HEK293 (cell line): ENCODE data around the gene NCKAP5.

Source experiments
- CTCF ChIA-PET: fragments of 350-600 bp; formaldehyde crosslinking; extraction: SDS; loops from one replicate; lab custom pipeline; 2021; ENCODE audit warnings: antibody characterized with exemption; lab: Yijun Ruan, JAX
- POLR2A ChIA-PET: fragments of 300-600 bp; formaldehyde crosslinking; extraction: SDS; loops from one replicate; lab custom pipeline; 2020; ENCODE audit warnings: antibody characterized with exemption, inconsistent platforms; lab: Yijun Ruan, JAX
- H3K27ac ChIP-seq: fragments of 200-500 bp; sonication (Bioruptor generic); 2 replicates; pipeline ENCODE4 v1.5.1; 2014; ENCODE audit warnings: low read depth, low read length, control low read depth, inconsistent platforms; ENCODE audit errors: extremely low read depth
- H3K36me3 ChIP-seq, 2 experiments: fragments of 200-500 bp in 1 of 2; sonication (Bioruptor generic) in 1 of 2; 1 replicate in 1 of 2; 2 replicates in 1 of 2; pipeline ENCODE4 v1.5.1; 2014 to 2017; ENCODE audit warnings: inconsistent platforms in 2 of 2, low read length in 2 of 2; ENCODE audit not compliant: control insufficient read depth in 2 of 2, insufficient read depth in 1 of 2
- H3K4me1 ChIP-seq: fragments of 200-500 bp; sonication (Bioruptor generic); 2 replicates; pipeline ENCODE4 v1.5.1; 2014; ENCODE audit warnings: mild to moderate bottlenecking, low read length, inconsistent platforms; ENCODE audit not compliant: control insufficient read depth, insufficient read depth
- H3K4me3 ChIP-seq: 2 replicates; pipeline ENCODE4 v1.5.1; 2011; ENCODE audit warnings: low read depth, mild to moderate bottlenecking, control low read depth, low read length, moderate library complexity
- H3K9me3 ChIP-seq: fragments of 200-500 bp; sonication (Bioruptor generic); 2 replicates; pipeline ENCODE4 v1.5.1; 2014; ENCODE audit warnings: low read depth, low read length, inconsistent platforms; ENCODE audit not compliant: control insufficient read depth, insufficient read depth
- FEZF1 ChIP-seq: fragments of 450-650 bp; formaldehyde crosslinking; IDR thresholded peaks from 2 replicates; pipeline ENCODE4 v1.5.1; 2016; ENCODE audit warnings: missing biosample characterization, missing genetic modification characterization
- HOXC10 ChIP-seq: sonication (generic); formaldehyde crosslinking; IDR thresholded peaks from 2 replicates; pipeline ENCODE4 v1.8.1; 2023; ENCODE audit warnings: mild to moderate bottlenecking, missing genetic modification reagents
- HOXD13 ChIP-seq: sonication (generic); formaldehyde crosslinking; IDR thresholded peaks from 2 replicates; pipeline ENCODE4 v1.8.0; 2022; ENCODE audit warnings: missing genetic modification reagents, borderline replicate concordance
- PRDM10 ChIP-seq: fragments of 450-650 bp; formaldehyde crosslinking; IDR thresholded peaks from 2 replicates; pipeline ENCODE4 v1.5.1; 2016; ENCODE audit warnings: missing biosample characterization, missing genetic modification characterization
- SALL2 ChIP-seq: fragments of 450-650 bp; formaldehyde crosslinking; IDR thresholded peaks from 2 replicates; pipeline ENCODE4 v1.5.0; 2017; ENCODE audit warnings: missing biosample characterization, mild to moderate bottlenecking, missing genetic modification characterization, borderline replicate concordance
- SCRT2 ChIP-seq: fragments of 450-650 bp; formaldehyde crosslinking; IDR thresholded peaks from 2 replicates; pipeline ENCODE4 v1.5.1; 2016; ENCODE audit warnings: missing biosample characterization, missing genetic modification characterization
- SP7 ChIP-seq: fragments of 450-650 bp; formaldehyde crosslinking; IDR thresholded peaks from 2 replicates; pipeline ENCODE4 v1.5.1; 2016; ENCODE audit warnings: missing biosample characterization, missing genetic modification characterization
- ZBTB21 ChIP-seq: fragments of 450-650 bp; formaldehyde crosslinking; IDR thresholded peaks from 2 replicates; pipeline ENCODE4 v1.5.1; 2017; ENCODE audit warnings: missing biosample characterization, missing genetic modification characterization
- ZFP37 ChIP-seq: fragments of 450-650 bp; formaldehyde crosslinking; IDR thresholded peaks from 2 replicates; pipeline ENCODE4 v1.5.1; 2016; ENCODE audit warnings: missing biosample characterization, missing genetic modification characterization
- ZFP41 ChIP-seq: fragments of 450-650 bp; formaldehyde crosslinking; IDR thresholded peaks from 2 replicates; pipeline ENCODE4 v1.5.1; 2016; ENCODE audit warnings: missing biosample characterization, missing genetic modification characterization, borderline replicate concordance
- ZNF133 ChIP-seq: fragments of 450-650 bp; formaldehyde crosslinking; IDR thresholded peaks from 2 replicates; pipeline ENCODE4 v1.5.1; 2016; ENCODE audit warnings: missing biosample characterization, missing genetic modification characterization
- ZNF157 ChIP-seq: fragments of 450-650 bp; formaldehyde crosslinking; IDR thresholded peaks from 2 replicates; pipeline ENCODE4 v1.5.1; 2016; ENCODE audit warnings: missing biosample characterization, missing genetic modification characterization
- ZNF16 ChIP-seq: fragments of 450-650 bp; formaldehyde crosslinking; IDR thresholded peaks from 2 replicates; pipeline ENCODE4 v1.5.1; 2016; ENCODE audit warnings: low read depth, missing biosample characterization, missing genetic modification characterization
- ZNF184 ChIP-seq: fragments of 450-650 bp; IDR thresholded peaks from 2 replicates; pipeline ENCODE4 v1.5.1; 2018; ENCODE audit warnings: missing biosample characterization, mild to moderate bottlenecking, missing genetic modification characterization
- ZNF26 ChIP-seq: fragments of 450-650 bp; formaldehyde crosslinking; IDR thresholded peaks from 2 replicates; pipeline ENCODE4 v1.5.1; 2016; ENCODE audit warnings: missing biosample characterization, missing genetic modification characterization
- ZNF274 ChIP-seq, 2 experiments: fragments of 200-500 bp in 1 of 2; fragments of 450-650 bp in 1 of 2; sonication (Bioruptor generic) in 1 of 2; formaldehyde crosslinking in 1 of 2; IDR thresholded peaks; 2 replicates each; pipeline versions ENCODE4 v1.5.1 to v1.6.1; 2014 to 2016; ENCODE audit warnings: borderline replicate concordance in 1 of 2, inconsistent platforms in 1 of 2, low read length in 1 of 2, missing biosample characterization in 1 of 2, missing genetic modification characterization in 1 of 2
- ZNF292 ChIP-seq: fragments of 450-650 bp; formaldehyde crosslinking; IDR thresholded peaks from 2 replicates; pipeline ENCODE4 v1.5.1; 2016; ENCODE audit warnings: low read depth, missing biosample characterization, missing genetic modification characterization, borderline replicate concordance
- ZNF335 ChIP-seq: fragments of 450-650 bp; formaldehyde crosslinking; conservative IDR thresholded peaks from 2 replicates; pipeline ENCODE4 v1.5.1; 2016; ENCODE audit warnings: missing biosample characterization, missing genetic modification characterization
- ZNF37A ChIP-seq: fragments of 450-650 bp; IDR thresholded peaks from 2 replicates; pipeline ENCODE4 v1.5.1; 2018; ENCODE audit warnings: missing biosample characterization, missing genetic modification characterization
- ZNF398 ChIP-seq: fragments of 450-650 bp; formaldehyde crosslinking; IDR thresholded peaks from 2 replicates; pipeline ENCODE4 v1.5.1; 2017; ENCODE audit warnings: missing biosample characterization, missing genetic modification characterization
- ZNF423 ChIP-seq: fragments of 450-650 bp; formaldehyde crosslinking; IDR thresholded peaks from 2 replicates; pipeline ENCODE4 v1.5.1; 2016; ENCODE audit warnings: missing biosample characterization, missing genetic modification characterization
- ZNF473 ChIP-seq: fragments of 450-650 bp; formaldehyde crosslinking; IDR thresholded peaks from 2 replicates; pipeline ENCODE4 v1.5.1; 2017; ENCODE audit warnings: missing biosample characterization, missing genetic modification characterization
- ZNF600 ChIP-seq: fragments of 450-650 bp; formaldehyde crosslinking; IDR thresholded peaks from 2 replicates; pipeline ENCODE4 v1.5.1; 2016; ENCODE audit warnings: missing biosample characterization, missing genetic modification characterization
- ZNF654 ChIP-seq: fragments of 450-650 bp; formaldehyde crosslinking; IDR thresholded peaks from 2 replicates; pipeline ENCODE4 v1.5.1; 2016; ENCODE audit warnings: low read depth, missing biosample characterization, missing genetic modification characterization
- ZNF664 ChIP-seq: fragments of 450-650 bp; formaldehyde crosslinking; IDR thresholded peaks from 2 replicates; pipeline ENCODE4 v1.5.1; 2016; ENCODE audit warnings: missing biosample characterization, missing genetic modification characterization
- ZNF707 ChIP-seq: fragments of 450-650 bp; formaldehyde crosslinking; IDR thresholded peaks from 2 replicates; pipeline ENCODE4 v1.5.1; 2016; ENCODE audit warnings: missing biosample characterization, missing genetic modification characterization

The NCKAP5 gene

GRCh38 chr2:132652474-132652873, 915.8 kb downstream of the NCKAP5 start:
- TF ChIP-seq ZNF26 (tag by site-specific recombination), result no peak
- TF ChIP-seq ZNF664 (tag by site-specific recombination), result no peak
- no peak for TF ChIP-seq ZNF600 (tag by site-specific recombination)
- TF ChIP-seq ZFP41 (tag by site-specific recombination), result no peak
- no peak for TF ChIP-seq ZNF274 (IDR thresholded peaks at IDR 0.05; ENCODE audit: low read length)
- TF ChIP-seq ZNF274 (tag by site-specific recombination; IDR thresholded peaks at IDR 0.05; ENCODE audit: borderline replicate concordance), result no peak
- TF ChIP-seq ZBTB21 (tag by site-specific recombination), result no peak
- no peak for TF ChIP-seq ZNF473 (tag by site-specific recombination)
- TF ChIP-seq ZNF133 (tag by site-specific recombination), result no peak
- TF ChIP-seq ZNF16 (tag by site-specific recombination), result no peak
- no peak for TF ChIP-seq HOXD13 (CRISPR knock-in tag)
- no peak for TF ChIP-seq SCRT2 (tag by site-specific recombination)
- TF ChIP-seq PRDM10 (tag by site-specific recombination), result no peak
- TF ChIP-seq ZNF707 (tag by site-specific recombination), result no peak
- TF ChIP-seq ZNF654 (tag by site-specific recombination), result no peak
- TF ChIP-seq FEZF1 (tag by site-specific recombination), result no peak
- no peak for TF ChIP-seq ZNF157 (tag by site-specific recombination)
- TF ChIP-seq SALL2 (tag by site-specific recombination), result no peak
- no peak for TF ChIP-seq ZNF335 (tag by site-specific recombination)
- no peak for TF ChIP-seq ZNF37A
- TF ChIP-seq ZNF184 (tag by site-specific recombination), result no peak
- CTCF ChIA-PET, result no interaction called here
- no peaks in the 10 kb centered on the region for H3K4me1 ChIP-seq
- peaks cover 0 to 5% of the 10 kb centered on the region in 2 experiments; a peak in 1 of 3 replicates for H3K36me3 ChIP-seq
- POLR2A ChIA-PET, result no interaction called here
- H3K9me3 ChIP-seq, result no peaks in the 10 kb centered on the region
- no peak overlapping the region for H3K4me3 ChIP-seq
- H3K27ac ChIP-seq, result no peak overlapping the region

GRCh38 chr2:132651115-132652045, 916.9 kb downstream of the NCKAP5 start:
- ChIA-PET CTCF (interaction anchor here (0.6 to 1.5 kb wide), 13 partner anchors 9 to 909 kb away, joined by 3 to 8 read pairs (median 4); no protein-coding TSS in a partner anchor), POLR2A (no interaction called here)
- H3K4me3 ChIP-seq, result no peak overlapping the region
- no peaks in the 10 kb centered on the region for H3K4me1 ChIP-seq
- no peak overlapping the region for H3K27ac ChIP-seq
- no peaks in the 10 kb centered on the region for H3K9me3 ChIP-seq
- no peaks in the 10 kb centered on the region for H3K36me3 ChIP-seq
- no peak for TF ChIP-seq ZFP37 (tag by site-specific recombination)
- TF ChIP-seq ZNF292 (tag by site-specific recombination), result no peak
- no peak for TF ChIP-seq ZNF37A
- no peak for TF ChIP-seq HOXC10 (CRISPR knock-in tag)
- TF ChIP-seq ZNF423, result no peak
- TF ChIP-seq ZNF398 (tag by site-specific recombination), result no peak
- no peak for TF ChIP-seq SP7
